HEK293 (cell line): Measurements from ENCODE around the gene SHOC2.

Source experiments
- FEZF1 ChIP-seq: fragments of 450-650 bp; formaldehyde crosslinking; IDR thresholded peaks from 2 replicates; pipeline ENCODE4 v1.5.1; 2016; ENCODE audit warnings: missing biosample characterization, missing genetic modification characterization
- HOXA7 ChIP-seq: sonication (generic); formaldehyde crosslinking; IDR thresholded peaks from 2 replicates; pipeline ENCODE4 v1.8.1; 2022; ENCODE audit warnings: missing genetic modification reagents, borderline replicate concordance
- HOXC10 ChIP-seq: sonication (generic); formaldehyde crosslinking; IDR thresholded peaks from 2 replicates; pipeline ENCODE4 v1.8.1; 2023; ENCODE audit warnings: mild to moderate bottlenecking, missing genetic modification reagents
- IKZF3 ChIP-seq: fragments of 450-650 bp; IDR thresholded peaks from 2 replicates; pipeline ENCODE4 v1.5.0; 2018; ENCODE audit warnings: missing biosample characterization, mild to moderate bottlenecking, missing genetic modification characterization, moderate library complexity
- KLF10 ChIP-seq: fragments of 450-650 bp; IDR thresholded peaks from 2 replicates; pipeline ENCODE4 v1.5.1; 2018; ENCODE audit warnings: missing biosample characterization, mild to moderate bottlenecking, missing genetic modification characterization
- MEIS1 ChIP-seq: sonication (generic); formaldehyde crosslinking; IDR thresholded peaks from 2 replicates; pipeline ENCODE4 v1.8.1; 2022; ENCODE audit warnings: missing genetic modification reagents, mild to moderate bottlenecking, borderline replicate concordance
- PRDM10 ChIP-seq: fragments of 450-650 bp; formaldehyde crosslinking; IDR thresholded peaks from 2 replicates; pipeline ENCODE4 v1.5.1; 2016; ENCODE audit warnings: missing biosample characterization, missing genetic modification characterization
- ZBTB17 ChIP-seq: fragments of 450-650 bp; formaldehyde crosslinking; IDR thresholded peaks from 2 replicates; pipeline ENCODE4 v1.5.1; 2016; ENCODE audit warnings: missing biosample characterization, missing genetic modification characterization
- ZBTB7A ChIP-seq: fragments of 450-650 bp; formaldehyde crosslinking; IDR thresholded peaks from 2 replicates; pipeline ENCODE4 v1.5.1; 2016; ENCODE audit warnings: low read depth, missing biosample characterization, missing genetic modification characterization
- ZNF169 ChIP-seq: fragments of 450-650 bp; formaldehyde crosslinking; IDR thresholded peaks from 2 replicates; pipeline ENCODE4 v1.5.1; 2016; ENCODE audit warnings: missing biosample characterization, missing genetic modification characterization
- ZNF174 ChIP-seq: fragments of 450-650 bp; formaldehyde crosslinking; IDR thresholded peaks from 2 replicates; pipeline ENCODE4 v1.5.0; 2017; ENCODE audit warnings: missing biosample characterization, mild to moderate bottlenecking, missing genetic modification characterization
- ZNF24 ChIP-seq: fragments of 450-650 bp; formaldehyde crosslinking; IDR thresholded peaks from 2 replicates; pipeline ENCODE4 v1.5.1; 2016; ENCODE audit warnings: missing biosample characterization, missing genetic modification characterization
- ZNF266 ChIP-seq: fragments of 450-650 bp; formaldehyde crosslinking; IDR thresholded peaks from 2 replicates; pipeline ENCODE4 v1.5.1; 2016; ENCODE audit warnings: missing biosample characterization, missing genetic modification characterization, low read depth
- ZNF488 ChIP-seq: fragments of 450-650 bp; formaldehyde crosslinking; IDR thresholded peaks from 2 replicates; pipeline ENCODE4 v1.5.1; 2016; ENCODE audit warnings: missing biosample characterization, missing genetic modification characterization
- ZNF529 ChIP-seq: fragments of 450-650 bp; formaldehyde crosslinking; IDR thresholded peaks from 2 replicates; pipeline ENCODE4 v1.5.1; 2017; ENCODE audit warnings: missing genetic modification characterization, missing biosample characterization; ENCODE audit not compliant: insufficient replicate concordance
- ZNF544 ChIP-seq: fragments of 450-650 bp; formaldehyde crosslinking; IDR thresholded peaks from 2 replicates; pipeline ENCODE4 v1.5.0; 2017; ENCODE audit warnings: missing biosample characterization, missing genetic modification characterization
- ZNF558 ChIP-seq: fragments of 450-650 bp; formaldehyde crosslinking; IDR thresholded peaks from 2 replicates; pipeline ENCODE4 v1.5.1; 2016; ENCODE audit warnings: missing biosample characterization, missing genetic modification characterization
- ZNF560 ChIP-seq: fragments of 450-650 bp; formaldehyde crosslinking; IDR thresholded peaks from 2 replicates; pipeline ENCODE4 v1.5.1; 2017; ENCODE audit warnings: missing biosample characterization, missing genetic modification characterization, borderline replicate concordance
- ZNF623 ChIP-seq: fragments of 450-650 bp; formaldehyde crosslinking; IDR thresholded peaks from 2 replicates; pipeline ENCODE4 v1.5.1; 2016; ENCODE audit warnings: missing biosample characterization, missing genetic modification characterization
- ZNF768 ChIP-seq: fragments of 450-650 bp; formaldehyde crosslinking; IDR thresholded peaks from 2 replicates; pipeline ENCODE4 v1.5.1; 2018; ENCODE audit warnings: missing biosample characterization, mild to moderate bottlenecking, missing genetic modification characterization
- ZNF837 ChIP-seq: fragments of 450-650 bp; formaldehyde crosslinking; IDR thresholded peaks from 2 replicates; pipeline ENCODE4 v1.5.1; 2016; ENCODE audit warnings: missing biosample characterization, missing genetic modification characterization
- ZSCAN30 ChIP-seq: fragments of 450-650 bp; IDR thresholded peaks from 2 replicates; pipeline ENCODE4 v1.5.1; 2018; ENCODE audit warnings: missing biosample characterization, mild to moderate bottlenecking, missing genetic modification characterization, moderate library complexity
- TF ChIP-seq, protein P1 (sequence below): fragments of 450-650 bp; formaldehyde crosslinking; IDR thresholded peaks from 2 replicates; pipeline ENCODE4 v1.5.1; 2016; ENCODE audit warnings: missing biosample characterization, missing genetic modification characterization
- TF ChIP-seq, protein P2 (sequence below): fragments of 450-650 bp; formaldehyde crosslinking; IDR thresholded peaks from 2 replicates; pipeline ENCODE4 v1.5.0; 2017; ENCODE audit warnings: missing biosample characterization, missing genetic modification characterization, borderline replicate concordance
- TF ChIP-seq, protein P3 (sequence below): fragments of 450-650 bp; formaldehyde crosslinking; IDR thresholded peaks from 2 replicates; pipeline ENCODE4 v1.5.1; 2017; ENCODE audit warnings: missing biosample characterization, missing genetic modification characterization
- TF ChIP-seq, protein P4 (sequence below): fragments of 450-650 bp; IDR thresholded peaks from 2 replicates; pipeline ENCODE4 v1.5.1; 2018; ENCODE audit warnings: missing biosample characterization, mild to moderate bottlenecking, missing genetic modification characterization

The SHOC2 gene

GRCh38 chr10:110918643-110919348 lies 608 bp upstream of the SHOC2 start, which contains the start of gene BBIP1 (continued):
- TF ChIP-seq, protein P1, sequence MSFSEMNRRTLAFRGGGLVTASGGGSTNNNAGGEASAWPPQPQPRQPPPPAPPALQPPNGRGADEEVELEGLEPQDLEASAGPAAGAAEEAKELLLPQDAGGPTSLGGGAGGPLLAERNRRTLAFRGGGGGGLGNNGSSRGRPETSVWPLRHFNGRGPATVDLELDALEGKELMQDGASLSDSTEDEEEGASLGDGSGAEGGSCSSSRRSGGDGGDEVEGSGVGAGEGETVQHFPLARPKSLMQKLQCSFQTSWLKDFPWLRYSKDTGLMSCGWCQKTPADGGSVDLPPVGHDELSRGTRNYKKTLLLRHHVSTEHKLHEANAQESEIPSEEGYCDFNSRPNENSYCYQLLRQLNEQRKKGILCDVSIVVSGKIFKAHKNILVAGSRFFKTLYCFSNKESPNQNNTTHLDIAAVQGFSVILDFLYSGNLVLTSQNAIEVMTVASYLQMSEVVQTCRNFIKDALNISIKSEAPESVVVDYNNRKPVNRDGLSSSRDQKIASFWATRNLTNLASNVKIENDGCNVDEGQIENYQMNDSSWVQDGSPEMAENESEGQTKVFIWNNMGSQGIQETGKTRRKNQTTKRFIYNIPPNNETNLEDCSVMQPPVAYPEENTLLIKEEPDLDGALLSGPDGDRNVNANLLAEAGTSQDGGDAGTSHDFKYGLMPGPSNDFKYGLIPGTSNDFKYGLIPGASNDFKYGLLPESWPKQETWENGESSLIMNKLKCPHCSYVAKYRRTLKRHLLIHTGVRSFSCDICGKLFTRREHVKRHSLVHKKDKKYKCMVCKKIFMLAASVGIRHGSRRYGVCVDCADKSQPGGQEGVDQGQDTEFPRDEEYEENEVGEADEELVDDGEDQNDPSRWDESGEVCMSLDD (tag by site-specific recombination), result peak; percentile 89
- peak; percentile 88 for TF ChIP-seq ZSCAN30 (tag by site-specific recombination)
- TF ChIP-seq HOXC10 (CRISPR knock-in tag), result no peak
- peak; percentile 96 for TF ChIP-seq IKZF3
- TF ChIP-seq ZNF623 (tag by site-specific recombination), result no peak
- TF ChIP-seq ZNF560, result no peak
- no peak for TF ChIP-seq ZNF488 (tag by site-specific recombination)
- TF ChIP-seq, protein P2, sequence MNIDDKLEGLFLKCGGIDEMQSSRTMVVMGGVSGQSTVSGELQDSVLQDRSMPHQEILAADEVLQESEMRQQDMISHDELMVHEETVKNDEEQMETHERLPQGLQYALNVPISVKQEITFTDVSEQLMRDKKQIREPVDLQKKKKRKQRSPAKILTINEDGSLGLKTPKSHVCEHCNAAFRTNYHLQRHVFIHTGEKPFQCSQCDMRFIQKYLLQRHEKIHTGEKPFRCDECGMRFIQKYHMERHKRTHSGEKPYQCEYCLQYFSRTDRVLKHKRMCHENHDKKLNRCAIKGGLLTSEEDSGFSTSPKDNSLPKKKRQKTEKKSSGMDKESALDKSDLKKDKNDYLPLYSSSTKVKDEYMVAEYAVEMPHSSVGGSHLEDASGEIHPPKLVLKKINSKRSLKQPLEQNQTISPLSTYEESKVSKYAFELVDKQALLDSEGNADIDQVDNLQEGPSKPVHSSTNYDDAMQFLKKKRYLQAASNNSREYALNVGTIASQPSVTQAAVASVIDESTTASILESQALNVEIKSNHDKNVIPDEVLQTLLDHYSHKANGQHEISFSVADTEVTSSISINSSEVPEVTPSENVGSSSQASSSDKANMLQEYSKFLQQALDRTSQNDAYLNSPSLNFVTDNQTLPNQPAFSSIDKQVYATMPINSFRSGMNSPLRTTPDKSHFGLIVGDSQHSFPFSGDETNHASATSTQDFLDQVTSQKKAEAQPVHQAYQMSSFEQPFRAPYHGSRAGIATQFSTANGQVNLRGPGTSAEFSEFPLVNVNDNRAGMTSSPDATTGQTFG (tag by site-specific recombination), result no peak
- no peak for TF ChIP-seq ZNF169 (tag by site-specific recombination)
- TF ChIP-seq PRDM10, result peak; percentile 94
- TF ChIP-seq ZNF837 (tag by site-specific recombination), result no peak
- 0 out of 2 replicates have a peak, but pooled peaks have one; percentile 55 for TF ChIP-seq FEZF1
- TF ChIP-seq ZNF529, result no peak
- no peak for TF ChIP-seq ZNF768 (tag by site-specific recombination)
- TF ChIP-seq HOXA7 (CRISPR knock-in tag), result no peak
- no peak; the same call in 1 of the 2 replicates for TF ChIP-seq KLF10 (tag by site-specific recombination)
- TF ChIP-seq ZBTB7A (tag by site-specific recombination), result peak; percentile 87
- TF ChIP-seq, protein P3, sequence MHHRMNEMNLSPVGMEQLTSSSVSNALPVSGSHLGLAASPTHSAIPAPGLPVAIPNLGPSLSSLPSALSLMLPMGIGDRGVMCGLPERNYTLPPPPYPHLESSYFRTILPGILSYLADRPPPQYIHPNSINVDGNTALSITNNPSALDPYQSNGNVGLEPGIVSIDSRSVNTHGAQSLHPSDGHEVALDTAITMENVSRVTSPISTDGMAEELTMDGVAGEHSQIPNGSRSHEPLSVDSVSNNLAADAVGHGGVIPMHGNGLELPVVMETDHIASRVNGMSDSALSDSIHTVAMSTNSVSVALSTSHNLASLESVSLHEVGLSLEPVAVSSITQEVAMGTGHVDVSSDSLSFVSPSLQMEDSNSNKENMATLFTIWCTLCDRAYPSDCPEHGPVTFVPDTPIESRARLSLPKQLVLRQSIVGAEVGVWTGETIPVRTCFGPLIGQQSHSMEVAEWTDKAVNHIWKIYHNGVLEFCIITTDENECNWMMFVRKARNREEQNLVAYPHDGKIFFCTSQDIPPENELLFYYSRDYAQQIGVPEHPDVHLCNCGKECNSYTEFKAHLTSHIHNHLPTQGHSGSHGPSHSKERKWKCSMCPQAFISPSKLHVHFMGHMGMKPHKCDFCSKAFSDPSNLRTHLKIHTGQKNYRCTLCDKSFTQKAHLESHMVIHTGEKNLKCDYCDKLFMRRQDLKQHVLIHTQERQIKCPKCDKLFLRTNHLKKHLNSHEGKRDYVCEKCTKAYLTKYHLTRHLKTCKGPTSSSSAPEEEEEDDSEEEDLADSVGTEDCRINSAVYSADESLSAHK (tag by site-specific recombination), result peak; percentile 31; the same call in 1 of the 2 replicates
- no peak; the same call in 1 of the 2 replicates for TF ChIP-seq ZNF24 (tag by site-specific recombination)
- TF ChIP-seq ZNF558 (tag by site-specific recombination), result no peak
- TF ChIP-seq, protein P4, sequence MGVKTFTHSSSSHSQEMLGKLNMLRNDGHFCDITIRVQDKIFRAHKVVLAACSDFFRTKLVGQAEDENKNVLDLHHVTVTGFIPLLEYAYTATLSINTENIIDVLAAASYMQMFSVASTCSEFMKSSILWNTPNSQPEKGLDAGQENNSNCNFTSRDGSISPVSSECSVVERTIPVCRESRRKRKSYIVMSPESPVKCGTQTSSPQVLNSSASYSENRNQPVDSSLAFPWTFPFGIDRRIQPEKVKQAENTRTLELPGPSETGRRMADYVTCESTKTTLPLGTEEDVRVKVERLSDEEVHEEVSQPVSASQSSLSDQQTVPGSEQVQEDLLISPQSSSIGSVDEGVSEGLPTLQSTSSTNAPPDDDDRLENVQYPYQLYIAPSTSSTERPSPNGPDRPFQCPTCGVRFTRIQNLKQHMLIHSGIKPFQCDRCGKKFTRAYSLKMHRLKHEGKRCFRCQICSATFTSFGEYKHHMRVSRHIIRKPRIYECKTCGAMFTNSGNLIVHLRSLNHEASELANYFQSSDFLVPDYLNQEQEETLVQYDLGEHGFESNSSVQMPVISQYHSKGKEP (tag by site-specific recombination), result peak; percentile 8; the same call in 1 of the 2 replicates
- TF ChIP-seq ZNF266, result no peak
- TF ChIP-seq ZBTB17 (tag by site-specific recombination), result peak; percentile 96
- no peak for TF ChIP-seq ZNF544
- no peak for TF ChIP-seq MEIS1
- no peak for TF ChIP-seq ZNF174 (tag by site-specific recombination)
